Sigmoid colon (tissue), 4 donors: ENCODE results near the gene NUMB.

Source experiments
- EP300 ChIP-seq, 4 donors: sonication (generic); formaldehyde crosslinking; IDR thresholded peaks; one replicate each; pipeline ENCODE4 v1.6.1; 2017; ENCODE audit warnings: antibody characterized with exemption in 4 of 4
- POLR2A ChIP-seq, 2 donors: fragments of 450-650 bp; IDR thresholded peaks; one replicate each; pipeline ENCODE4 v1.6.1; 2016; ENCODE audit warnings: antibody characterized with exemption in 2 of 2, mild to moderate bottlenecking in 2 of 2, moderate library complexity in 2 of 2
- POLR2AphosphoS5 ChIP-seq, 4 donors: sonication (generic); formaldehyde crosslinking; IDR thresholded peaks; one replicate each; pipeline ENCODE4 v1.6.1; 2017; ENCODE audit warnings: antibody characterized with exemption in 4 of 4
- TF ChIP-seq, protein P1 (sequence below), 4 experiments: fragments of 450-650 bp in 3 of 4; fragments of 200-600 bp in 1 of 4; IDR thresholded peaks; one replicate each; pipeline ENCODE4 v1.5.1; 2016 to 2019; ENCODE audit warnings: antibody characterized with exemption in 4 of 4, mild to moderate bottlenecking in 3 of 4, moderate library complexity in 2 of 4

DNA sequence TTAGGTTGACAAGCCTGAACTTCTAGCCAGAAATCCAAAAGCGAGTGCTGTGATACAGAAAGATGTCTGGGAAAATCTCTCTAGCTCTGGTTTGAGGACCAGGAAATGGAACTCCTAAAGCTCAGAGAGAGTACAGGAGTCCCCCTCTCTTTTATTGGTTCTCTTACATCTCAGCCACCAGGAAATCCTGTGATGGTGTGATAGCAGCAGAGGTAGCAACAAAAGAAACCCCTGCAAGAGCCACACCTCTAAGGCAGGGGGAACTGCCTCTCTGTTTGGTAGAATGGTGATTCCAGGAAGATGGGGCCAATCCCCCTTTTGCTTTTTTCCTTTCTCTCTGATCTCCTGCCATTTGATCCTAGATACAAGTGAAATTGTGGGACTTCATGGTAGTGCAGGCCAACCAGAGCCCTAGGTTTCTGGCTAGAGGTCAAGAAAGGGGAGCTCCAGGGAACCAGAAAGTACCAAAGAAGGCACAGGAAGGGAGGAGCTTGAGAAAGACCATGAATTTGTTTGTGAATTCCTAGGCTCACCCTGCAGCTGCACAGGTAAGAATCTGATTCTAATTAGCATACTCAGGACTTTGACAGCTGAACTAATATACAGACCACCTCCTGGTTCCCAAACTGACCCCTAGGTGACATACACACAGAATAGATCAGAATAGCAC, 132.6 kb downstream of the NUMB start:
- no peak for TF ChIP-seq POLR2A (IDR thresholded peaks at IDR 0.05)
- TF ChIP-seq, protein P1, sequence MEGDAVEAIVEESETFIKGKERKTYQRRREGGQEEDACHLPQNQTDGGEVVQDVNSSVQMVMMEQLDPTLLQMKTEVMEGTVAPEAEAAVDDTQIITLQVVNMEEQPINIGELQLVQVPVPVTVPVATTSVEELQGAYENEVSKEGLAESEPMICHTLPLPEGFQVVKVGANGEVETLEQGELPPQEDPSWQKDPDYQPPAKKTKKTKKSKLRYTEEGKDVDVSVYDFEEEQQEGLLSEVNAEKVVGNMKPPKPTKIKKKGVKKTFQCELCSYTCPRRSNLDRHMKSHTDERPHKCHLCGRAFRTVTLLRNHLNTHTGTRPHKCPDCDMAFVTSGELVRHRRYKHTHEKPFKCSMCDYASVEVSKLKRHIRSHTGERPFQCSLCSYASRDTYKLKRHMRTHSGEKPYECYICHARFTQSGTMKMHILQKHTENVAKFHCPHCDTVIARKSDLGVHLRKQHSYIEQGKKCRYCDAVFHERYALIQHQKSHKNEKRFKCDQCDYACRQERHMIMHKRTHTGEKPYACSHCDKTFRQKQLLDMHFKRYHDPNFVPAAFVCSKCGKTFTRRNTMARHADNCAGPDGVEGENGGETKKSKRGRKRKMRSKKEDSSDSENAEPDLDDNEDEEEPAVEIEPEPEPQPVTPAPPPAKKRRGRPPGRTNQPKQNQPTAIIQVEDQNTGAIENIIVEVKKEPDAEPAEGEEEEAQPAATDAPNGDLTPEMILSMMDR (IDR thresholded peaks at IDR 0.05), result no peak
- no peak for TF ChIP-seq POLR2AphosphoS5 (IDR thresholded peaks at IDR 0.05)
- TF ChIP-seq EP300 (IDR thresholded peaks at IDR 0.05), result no peak
